ENCODE measurements around the gene PHIP. TPM values are rescaled to one million over a fixed set of nuclear protein-coding genes. Genes with fewer than 3 reads are reported as not detected.
A peak's percentile ranks its signal among the peaks of the same experiment; 100 is the strongest.

The PHIP gene
- total RNA-seq, 1 experiment from 2014 or later: 53.6 TPM

GRCh38 chr6:79048611-79049010 lies 29.4 kb downstream of the PHIP start:
- Mint-ChIP-seq H3K36me3 (ENCODE audit: insufficient read depth in 1 of 3, low read depth in 3 of 3) (peaks cover 21 to 50% (median 37%) of the 10 kb centered on the region in 3 experiments), H3K4me3 (no peak overlapping the region), H3K27ac (no peak overlapping the region), H3K9me3 (peaks cover 0 to 4% of the 10 kb centered on the region in 2 experiments; a peak in 1 of 5 replicates), H3K4me1 (peaks cover 20 to 34% of the 10 kb centered on the region in 2 experiments), H3K27me3 (ENCODE audit: low read depth) (no peaks in the 10 kb centered on the region)
- peak; percentile 37 for DNase-seq
- no CpG with 5 or more reads among the region's 2 CpGs for WGBS (ENCODE audit: extremely low coverage, insufficient read length, low lambda C conversion rate)
- Histone ChIP-seq H3K4ac (ENCODE audit: low read depth, low read length) (no peak overlapping the region), H4K8ac (replicated peaks; ENCODE audit: insufficient read length, low read depth, low read length) (no peak overlapping the region), H2BK12ac (ENCODE audit: insufficient read length, low read depth, low read length) (no peak overlapping the region), H3K79me2 (ENCODE audit: insufficient read depth, low read length) (no peaks in the 10 kb centered on the region; the same call in 1 of the 2 replicates), H3K79me1 (ENCODE audit: insufficient read depth, low read depth, low read length, poor library complexity, severe bottlenecking) (peaks cover 3% of the 10 kb centered on the region), H3K4me1 (ENCODE audit: insufficient read depth, low read length) (no peaks in the 10 kb centered on the region), H3K14ac (ENCODE audit: insufficient read depth, low read length) (no peak overlapping the region), H3K23me2 (ENCODE audit: insufficient read length, low read depth, low read length, poor library complexity, severe bottlenecking) (no peaks in the 10 kb centered on the region), H3T11ph (ENCODE audit: low read length) (no peak overlapping the region), H3K27me3 (ENCODE audit: insufficient read depth, low read length) (no peaks in the 10 kb centered on the region), H4K20me1 (ENCODE audit: control insufficient read depth, insufficient read depth, insufficient read length) (no peaks in the 10 kb centered on the region), H2BK20ac (ENCODE audit: low read depth, low read length, poor library complexity, severe bottlenecking) (no peak overlapping the region), H3K9ac (ENCODE audit: extremely low read depth, insufficient read length, low read length) (no peak overlapping the region), H2BK5ac (ENCODE audit: insufficient read length, low read length) (no peak overlapping the region), H3K4me2 (ENCODE audit: insufficient read depth, insufficient read length, low read length) (no peak overlapping the region), H4K5ac (ENCODE audit: insufficient read length, low read depth, low read length) (no peak overlapping the region), H3K18ac (ENCODE audit: insufficient read length, low read depth, low read length) (no peak overlapping the region), H2AK5ac (ENCODE audit: insufficient read length, low read length) (no peak overlapping the region), H4K91ac (ENCODE audit: insufficient read length, low read depth, low read length) (no peak overlapping the region), H2AFZ (ENCODE audit: low read length) (no peak overlapping the region), H3K56ac (ENCODE audit: insufficient read length, low read depth, low read length) (no peak overlapping the region), H3K27ac (ENCODE audit: insufficient read length, low read depth, low read length) (no peak overlapping the region), H2BK120ac (ENCODE audit: low read depth, low read length, poor library complexity, severe bottlenecking) (no peak overlapping the region), H3K23ac (ENCODE audit: insufficient read length, low read depth, low read length) (no peak overlapping the region), H3K9me3 (ENCODE audit: control insufficient read depth, low read depth, low read length) (no peaks in the 10 kb centered on the region), H2BK15ac (ENCODE audit: low read depth, low read length) (no peak overlapping the region)
- TF ChIP-seq, protein P1, sequence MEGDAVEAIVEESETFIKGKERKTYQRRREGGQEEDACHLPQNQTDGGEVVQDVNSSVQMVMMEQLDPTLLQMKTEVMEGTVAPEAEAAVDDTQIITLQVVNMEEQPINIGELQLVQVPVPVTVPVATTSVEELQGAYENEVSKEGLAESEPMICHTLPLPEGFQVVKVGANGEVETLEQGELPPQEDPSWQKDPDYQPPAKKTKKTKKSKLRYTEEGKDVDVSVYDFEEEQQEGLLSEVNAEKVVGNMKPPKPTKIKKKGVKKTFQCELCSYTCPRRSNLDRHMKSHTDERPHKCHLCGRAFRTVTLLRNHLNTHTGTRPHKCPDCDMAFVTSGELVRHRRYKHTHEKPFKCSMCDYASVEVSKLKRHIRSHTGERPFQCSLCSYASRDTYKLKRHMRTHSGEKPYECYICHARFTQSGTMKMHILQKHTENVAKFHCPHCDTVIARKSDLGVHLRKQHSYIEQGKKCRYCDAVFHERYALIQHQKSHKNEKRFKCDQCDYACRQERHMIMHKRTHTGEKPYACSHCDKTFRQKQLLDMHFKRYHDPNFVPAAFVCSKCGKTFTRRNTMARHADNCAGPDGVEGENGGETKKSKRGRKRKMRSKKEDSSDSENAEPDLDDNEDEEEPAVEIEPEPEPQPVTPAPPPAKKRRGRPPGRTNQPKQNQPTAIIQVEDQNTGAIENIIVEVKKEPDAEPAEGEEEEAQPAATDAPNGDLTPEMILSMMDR (conservative IDR thresholded peaks at IDR 0.05): peak; percentile 70

Data from H9 (cell line).